Measurements from ENCODE around the gene INO80E.

DNA sequence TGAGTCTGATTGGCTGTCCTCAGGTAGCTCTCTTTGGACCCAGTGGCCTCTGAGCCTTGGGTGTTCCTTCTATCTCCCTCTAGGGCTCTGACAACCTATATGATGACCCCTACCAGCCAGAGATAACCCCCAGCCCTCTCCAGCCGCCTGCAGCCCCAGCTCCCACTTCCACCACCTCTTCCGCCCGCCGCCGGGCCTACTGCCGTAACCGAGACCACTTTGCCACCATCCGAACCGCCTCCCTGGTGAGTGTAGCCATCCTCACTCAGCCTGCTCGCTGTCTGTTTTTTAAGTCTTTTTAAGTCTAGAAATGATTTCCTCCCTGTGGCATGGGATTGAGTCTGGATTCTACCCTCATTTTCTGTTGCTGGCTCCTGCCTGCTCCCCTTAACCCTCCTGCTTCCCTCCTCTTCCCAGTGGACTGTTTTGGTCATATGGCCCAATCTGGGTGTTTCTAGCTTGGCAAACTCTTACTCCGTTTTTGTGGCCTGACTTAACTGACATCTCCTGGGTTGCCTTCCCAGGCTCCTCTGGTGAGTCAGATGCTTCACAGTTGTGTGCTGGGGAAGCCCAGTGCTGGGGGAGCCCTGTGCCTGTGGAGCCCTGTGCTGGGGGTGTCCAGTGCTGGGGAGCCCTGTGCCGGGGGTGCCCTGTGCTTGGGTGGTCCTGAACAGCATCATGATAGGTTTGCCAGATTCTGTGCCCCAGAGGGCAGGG, 12.5 kb upstream of the INO80E start:
- TF ChIP-seq, protein P1, sequence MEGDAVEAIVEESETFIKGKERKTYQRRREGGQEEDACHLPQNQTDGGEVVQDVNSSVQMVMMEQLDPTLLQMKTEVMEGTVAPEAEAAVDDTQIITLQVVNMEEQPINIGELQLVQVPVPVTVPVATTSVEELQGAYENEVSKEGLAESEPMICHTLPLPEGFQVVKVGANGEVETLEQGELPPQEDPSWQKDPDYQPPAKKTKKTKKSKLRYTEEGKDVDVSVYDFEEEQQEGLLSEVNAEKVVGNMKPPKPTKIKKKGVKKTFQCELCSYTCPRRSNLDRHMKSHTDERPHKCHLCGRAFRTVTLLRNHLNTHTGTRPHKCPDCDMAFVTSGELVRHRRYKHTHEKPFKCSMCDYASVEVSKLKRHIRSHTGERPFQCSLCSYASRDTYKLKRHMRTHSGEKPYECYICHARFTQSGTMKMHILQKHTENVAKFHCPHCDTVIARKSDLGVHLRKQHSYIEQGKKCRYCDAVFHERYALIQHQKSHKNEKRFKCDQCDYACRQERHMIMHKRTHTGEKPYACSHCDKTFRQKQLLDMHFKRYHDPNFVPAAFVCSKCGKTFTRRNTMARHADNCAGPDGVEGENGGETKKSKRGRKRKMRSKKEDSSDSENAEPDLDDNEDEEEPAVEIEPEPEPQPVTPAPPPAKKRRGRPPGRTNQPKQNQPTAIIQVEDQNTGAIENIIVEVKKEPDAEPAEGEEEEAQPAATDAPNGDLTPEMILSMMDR (IDR thresholded peaks at IDR 0.05): no peak
- TF ChIP-seq SIN3A (IDR thresholded peaks at IDR 0.05; ENCODE audit: borderline replicate concordance, insufficient read depth, low read depth, low read length) (no peak), POLR2AphosphoS5 (IDR thresholded peaks at IDR 0.05; ENCODE audit: low read depth, low read length) (no peak), TCF7L2 (IDR thresholded peaks at IDR 0.05; ENCODE audit: low read depth, low read length) (no peak)
- TF ChIP-seq, protein P2, sequence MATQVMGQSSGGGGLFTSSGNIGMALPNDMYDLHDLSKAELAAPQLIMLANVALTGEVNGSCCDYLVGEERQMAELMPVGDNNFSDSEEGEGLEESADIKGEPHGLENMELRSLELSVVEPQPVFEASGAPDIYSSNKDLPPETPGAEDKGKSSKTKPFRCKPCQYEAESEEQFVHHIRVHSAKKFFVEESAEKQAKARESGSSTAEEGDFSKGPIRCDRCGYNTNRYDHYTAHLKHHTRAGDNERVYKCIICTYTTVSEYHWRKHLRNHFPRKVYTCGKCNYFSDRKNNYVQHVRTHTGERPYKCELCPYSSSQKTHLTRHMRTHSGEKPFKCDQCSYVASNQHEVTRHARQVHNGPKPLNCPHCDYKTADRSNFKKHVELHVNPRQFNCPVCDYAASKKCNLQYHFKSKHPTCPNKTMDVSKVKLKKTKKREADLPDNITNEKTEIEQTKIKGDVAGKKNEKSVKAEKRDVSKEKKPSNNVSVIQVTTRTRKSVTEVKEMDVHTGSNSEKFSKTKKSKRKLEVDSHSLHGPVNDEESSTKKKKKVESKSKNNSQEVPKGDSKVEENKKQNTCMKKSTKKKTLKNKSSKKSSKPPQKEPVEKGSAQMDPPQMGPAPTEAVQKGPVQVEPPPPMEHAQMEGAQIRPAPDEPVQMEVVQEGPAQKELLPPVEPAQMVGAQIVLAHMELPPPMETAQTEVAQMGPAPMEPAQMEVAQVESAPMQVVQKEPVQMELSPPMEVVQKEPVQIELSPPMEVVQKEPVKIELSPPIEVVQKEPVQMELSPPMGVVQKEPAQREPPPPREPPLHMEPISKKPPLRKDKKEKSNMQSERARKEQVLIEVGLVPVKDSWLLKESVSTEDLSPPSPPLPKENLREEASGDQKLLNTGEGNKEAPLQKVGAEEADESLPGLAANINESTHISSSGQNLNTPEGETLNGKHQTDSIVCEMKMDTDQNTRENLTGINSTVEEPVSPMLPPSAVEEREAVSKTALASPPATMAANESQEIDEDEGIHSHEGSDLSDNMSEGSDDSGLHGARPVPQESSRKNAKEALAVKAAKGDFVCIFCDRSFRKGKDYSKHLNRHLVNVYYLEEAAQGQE (IDR thresholded peaks at IDR 0.05; ENCODE audit: insufficient read depth in 1 of 2, low read depth in 2 of 2, low read length in 1 of 2): no peak
